ENCODE results near the gene SRGAP2.
"Not testable (repeated sequence)": the region's sequence is repeated elsewhere in the genome, so short reads cannot be mapped to it uniquely, and the experiment has no call there.

The SRGAP2 gene

GRCh38 chr1:206245479-206245878, 42.1 kb downstream of the SRGAP2 start:
- DNase-seq (ENCODE audit: low spot score): not testable (repeated sequence)

GRCh38 chr1:206246129-206246886, 43.0 kb downstream of the SRGAP2 start:
- FAIRE-seq; DNase-seq (ENCODE audit: low spot score): not testable (repeated sequence)

More at GRCh38 chr1:206245479-206245878, 42.1 kb downstream of the SRGAP2 start:
- FAIRE-seq: not testable (repeated sequence)

- FAIRE-seq: peak; percentile 73
- DNase-seq (ENCODE audit: low spot score): not testable (repeated sequence)
Observed at GRCh38 chr1:206250953-206251681, 47.8 kb downstream of the SRGAP2 start.

- FAIRE-seq; DNase-seq (ENCODE audit: low spot score): not testable (repeated sequence)
Observed at GRCh38 chr1:206252680-206253335, 49.5 kb downstream of the SRGAP2 start.
